ENCODE measurements around the gene PLA2G6. TPM values are rescaled to one million over a fixed set of nuclear protein-coding genes. Genes with fewer than 3 reads are reported as not detected.

The PLA2G6 gene
- total and polyA plus RNA-seq, 2 of the 8 experiments (the other 6 are each of a cell fraction or from before 2014, with no cell fraction given): 13.2 to 21.0 TPM

- TF ChIP-seq NRF1 (IDR thresholded peaks at IDR 0.05; ENCODE audit: low read depth, low read length) (no peak), YY1 (IDR thresholded peaks at IDR 0.05; ENCODE audit: low read depth, low read length) (peak; percentile 61; the same call in 1 of the 2 replicates), RAD21 (IDR thresholded peaks at IDR 0.05 in 1 of 2, conservative IDR thresholded peaks at IDR 0.05 in 1 of 2; ENCODE audit: low read depth in 2 of 2, low read length in 2 of 2) (peak; percentile 70 to 81)
Measured at GRCh38 chr22:38114484-38115398, 66.9 kb downstream of the PLA2G6 start (continued).
